Liver (tissue), 3 donors: ENCODE measurements around the gene PDE4D.
A peak's percentile ranks its signal among the peaks of the same experiment; 100 is the strongest.

Experiments used
- ATF3 ChIP-seq: IDR thresholded peaks from 2 replicates; pipeline ENCODE4 v1.6.1; 2016; ENCODE audit warnings: antibody characterized with exemption
- CTCF ChIP-seq: fragments of 150-350 bp; IDR thresholded peaks from 2 replicates; pipeline ENCODE4 v1.5.1; 2017; ENCODE audit warnings: improper control_type of control experiment, low read depth, low read length; ENCODE audit not compliant: missing input control
- GABPA ChIP-seq, 2 donors: IDR thresholded peaks in 1 of 2; conservative IDR thresholded peaks in 1 of 2; 2 replicates each; pipeline ENCODE4 v1.6.1; 2016; ENCODE audit warnings: antibody characterized with exemption in 2 of 2, mild to moderate bottlenecking in 1 of 2, moderate library complexity in 1 of 2
- HNF4G ChIP-seq: IDR thresholded peaks from 2 replicates; pipeline ENCODE4 v1.6.1; 2016; ENCODE audit warnings: antibody characterized with exemption
- JUND ChIP-seq, 2 donors: IDR thresholded peaks; 2 replicates each; pipeline ENCODE4 v1.6.1; 2016; ENCODE audit warnings: antibody characterized with exemption in 2 of 2
- MAX ChIP-seq: IDR thresholded peaks from 2 replicates; pipeline ENCODE4 v1.6.1; 2016; ENCODE audit warnings: antibody characterized with exemption
- RAD21 ChIP-seq, 2 donors: IDR thresholded peaks; 2 replicates each; pipeline ENCODE4 v1.6.1; 2016; ENCODE audit warnings: antibody characterized with exemption in 2 of 2, mild to moderate bottlenecking in 2 of 2
- REST ChIP-seq: IDR thresholded peaks from 2 replicates; pipeline ENCODE4 v1.6.1; 2016; ENCODE audit warnings: antibody characterized with exemption, mild to moderate bottlenecking
- SP1 ChIP-seq: IDR thresholded peaks from 2 replicates; pipeline ENCODE4 v1.6.1; 2018; ENCODE audit warnings: antibody characterized with exemption, mild to moderate bottlenecking
- YY1 ChIP-seq: IDR thresholded peaks from 2 replicates; pipeline ENCODE4 v1.6.1; 2016; ENCODE audit warnings: antibody characterized with exemption, mild to moderate bottlenecking
- donor health status: healthy.
- donor health status: healthy.

- TF ChIP-seq ATF3: no peak
- TF ChIP-seq CTCF: peak; percentile 40
- no peak for TF ChIP-seq MAX
- TF ChIP-seq YY1: no peak
- no peak for TF ChIP-seq HNF4G
- no peak for TF ChIP-seq GABPA (IDR thresholded peaks at IDR 0.05 in 1 of 2, conservative IDR thresholded peaks at IDR 0.05 in 1 of 2)
- TF ChIP-seq RAD21 (IDR thresholded peaks at IDR 0.05): peak; percentile 65 to 84
- TF ChIP-seq REST: no peak
- TF ChIP-seq SP1: no peak
- TF ChIP-seq JUND (IDR thresholded peaks at IDR 0.05): no peak
These were observed 396.9 kb downstream of the PDE4D start for GRCh38 chr5:59496524-59497134.
